Measurements from ENCODE around the gene MLLT6. TPM values are rescaled to one million over a fixed set of nuclear protein-coding genes. Genes with fewer than 3 reads are reported as not detected.
A peak's percentile ranks its signal among the peaks of the same experiment; 100 is the strongest.

The MLLT6 gene
- total and polyA plus RNA-seq, 2 of the 13 experiments (the other 11 are each of a cell fraction or from before 2014, with no cell fraction given), result 50.7 to 69.5 TPM

- TF ChIP-seq NR2F1 (CRISPR knock-in tag; IDR thresholded peaks at IDR 0.05) (0 out of 4 replicates have a peak, but pooled peaks of 1 of the 2 experiments have one; percentile 8), DBP (CRISPR knock-in tag; IDR thresholded peaks at IDR 0.05; ENCODE audit: not compliant biosample characterization) (no peak), MLXIP (CRISPR knock-in tag; IDR thresholded peaks at IDR 0.05; ENCODE audit: borderline replicate concordance) (no peak), CERS6 (CRISPR knock-in tag; IDR thresholded peaks at IDR 0.05) (no peak), POLR2AphosphoS5 (IDR thresholded peaks at IDR 0.05; ENCODE audit: low read depth, low read length) (no peak), ZSCAN12 (CRISPR knock-in tag; IDR thresholded peaks at IDR 0.05) (no peak), TSC22D2 (CRISPR knock-in tag; IDR thresholded peaks at IDR 0.05; ENCODE audit: borderline replicate concordance) (peak; percentile 19; the same call in 1 of the 2 replicates), NONO (IDR thresholded peaks at IDR 0.05) (no peak), NONO (CRISPR knock-in tag; conservative IDR thresholded peaks at IDR 0.05) (0 out of 2 replicates have a peak, but pooled peaks have one; percentile 66), SIX4 (CRISPR knock-in tag; IDR thresholded peaks at IDR 0.05) (0 out of 2 replicates have a peak, but pooled peaks have one; percentile 29), ZNF20 (CRISPR knock-in tag; IDR thresholded peaks at IDR 0.05) (no peak), TRIM22 (IDR thresholded peaks at IDR 0.05) (no peak)
- TF ChIP-seq, protein P1, sequence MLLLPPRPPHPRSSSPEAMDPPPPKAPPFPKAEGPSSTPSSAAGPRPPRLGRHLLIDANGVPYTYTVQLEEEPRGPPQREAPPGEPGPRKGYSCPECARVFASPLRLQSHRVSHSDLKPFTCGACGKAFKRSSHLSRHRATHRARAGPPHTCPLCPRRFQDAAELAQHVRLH (CRISPR knock-in tag; IDR thresholded peaks at IDR 0.05; ENCODE audit: borderline replicate concordance, low read depth), result peak; percentile 86
- TF ChIP-seq, protein P2, sequence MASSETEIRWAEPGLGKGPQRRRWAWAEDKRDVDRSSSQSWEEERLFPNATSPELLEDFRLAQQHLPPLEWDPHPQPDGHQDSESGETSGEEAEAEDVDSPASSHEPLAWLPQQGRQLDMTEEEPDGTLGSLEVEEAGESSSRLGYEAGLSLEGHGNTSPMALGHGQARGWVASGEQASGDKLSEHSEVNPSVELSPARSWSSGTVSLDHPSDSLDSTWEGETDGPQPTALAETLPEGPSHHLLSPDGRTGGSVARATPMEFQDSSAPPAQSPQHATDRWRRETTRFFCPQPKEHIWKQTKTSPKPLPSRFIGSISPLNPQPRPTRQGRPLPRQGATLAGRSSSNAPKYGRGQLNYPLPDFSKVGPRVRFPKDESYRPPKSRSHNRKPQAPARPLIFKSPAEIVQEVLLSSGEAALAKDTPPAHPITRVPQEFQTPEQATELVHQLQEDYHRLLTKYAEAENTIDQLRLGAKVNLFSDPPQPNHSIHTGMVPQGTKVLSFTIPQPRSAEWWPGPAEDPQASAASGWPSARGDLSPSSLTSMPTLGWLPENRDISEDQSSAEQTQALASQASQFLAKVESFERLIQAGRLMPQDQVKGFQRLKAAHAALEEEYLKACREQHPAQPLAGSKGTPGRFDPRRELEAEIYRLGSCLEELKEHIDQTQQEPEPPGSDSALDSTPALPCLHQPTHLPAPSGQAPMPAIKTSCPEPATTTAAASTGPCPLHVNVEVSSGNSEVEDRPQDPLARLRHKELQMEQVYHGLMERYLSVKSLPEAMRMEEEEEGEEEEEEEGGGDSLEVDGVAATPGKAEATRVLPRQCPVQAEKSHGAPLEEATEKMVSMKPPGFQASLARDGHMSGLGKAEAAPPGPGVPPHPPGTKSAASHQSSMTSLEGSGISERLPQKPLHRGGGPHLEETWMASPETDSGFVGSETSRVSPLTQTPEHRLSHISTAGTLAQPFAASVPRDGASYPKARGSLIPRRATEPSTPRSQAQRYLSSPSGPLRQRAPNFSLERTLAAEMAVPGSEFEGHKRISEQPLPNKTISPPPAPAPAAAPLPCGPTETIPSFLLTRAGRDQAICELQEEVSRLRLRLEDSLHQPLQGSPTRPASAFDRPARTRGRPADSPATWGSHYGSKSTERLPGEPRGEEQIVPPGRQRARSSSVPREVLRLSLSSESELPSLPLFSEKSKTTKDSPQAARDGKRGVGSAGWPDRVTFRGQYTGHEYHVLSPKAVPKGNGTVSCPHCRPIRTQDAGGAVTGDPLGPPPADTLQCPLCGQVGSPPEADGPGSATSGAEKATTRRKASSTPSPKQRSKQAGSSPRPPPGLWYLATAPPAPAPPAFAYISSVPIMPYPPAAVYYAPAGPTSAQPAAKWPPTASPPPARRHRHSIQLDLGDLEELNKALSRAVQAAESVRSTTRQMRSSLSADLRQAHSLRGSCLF (CRISPR knock-in tag; IDR thresholded peaks at IDR 0.05; ENCODE audit: borderline replicate concordance), result no peak
These were observed 28.2 kb upstream of the MLLT6 start (continued) for GRCh38 chr17:38676706-38677504.

All from HepG2 (cell line).